ENCODE data around the gene VAT1L. TPM values are rescaled to one million over a fixed set of nuclear protein-coding genes. Genes with fewer than 3 reads are reported as not detected.

The VAT1L gene
- total and polyA plus RNA-seq, 10 donors, result 0.02 to 0.23 (median 0.10) TPM; not detected in 4

- no peak for TF ChIP-seq POLR2A (IDR thresholded peaks at IDR 0.05)
- no peak for TF ChIP-seq POLR2AphosphoS5 (IDR thresholded peaks at IDR 0.05)
- no peak for TF ChIP-seq CTCF (IDR thresholded peaks at IDR 0.05 in 8 of 11, conservative IDR thresholded peaks at IDR 0.05 in 3 of 11)
- H3K9me3 ChIP-seq, result no peaks in the 10 kb centered on the region
- H3K36me3 ChIP-seq, result no peaks in the 10 kb centered on the region
- WGBS, 5 donors, result 77 to 85% (median 80%) methylated on average over 6 to 8 of the region's 8 CpGs
- H3K4me3 ChIP-seq, result no peak overlapping the region
- H3K4me1 ChIP-seq, result no peaks in the 10 kb centered on the region
- DNase-seq, result no peak
- H3K27me3 ChIP-seq (replicated peaks in 1 of 7), result peaks cover 0 to 14% (median 0%) of the 10 kb centered on the region in 7 donors
- intact Hi-C loops (cut with DNase I; ENCODE audit: low total_unique reads), result no loop called here
- no peak overlapping the region for H3K27ac ChIP-seq
Measured at GRCh38 chr16:77850636-77851333, 62.4 kb downstream of the VAT1L start.

DNA sequence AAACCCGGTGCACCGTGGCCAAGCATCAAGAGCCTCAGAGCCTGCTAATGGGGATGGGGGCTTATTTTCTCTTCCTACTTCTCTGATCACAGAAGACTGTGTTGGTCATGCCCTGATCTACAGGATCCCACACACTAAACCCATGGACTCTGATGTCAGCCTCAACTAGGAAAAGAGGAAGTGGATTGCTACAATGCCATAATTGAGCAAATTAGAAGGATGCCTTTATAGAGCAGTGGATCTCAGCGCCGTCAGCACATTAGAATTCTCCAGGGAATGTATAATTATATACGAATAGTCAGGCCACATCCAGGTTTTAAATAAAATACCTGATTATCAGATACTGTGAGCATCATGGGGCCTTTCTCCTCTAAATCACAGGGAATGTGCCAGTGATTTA is 64.8 kb downstream of the VAT1L start:
- H3K9me3 ChIP-seq, result no peaks in the 10 kb centered on the region
- H3K4me3 ChIP-seq, result no peak overlapping the region
- H3K4me1 ChIP-seq, result no peaks in the 10 kb centered on the region
- WGBS, 5 donors, result 80 to 91% (median 88%) methylated on average over 4 to 5 of the region's 5 CpGs
- no peak for TF ChIP-seq POLR2A (IDR thresholded peaks at IDR 0.05)
- no peak for TF ChIP-seq CTCF (IDR thresholded peaks at IDR 0.05 in 8 of 11, conservative IDR thresholded peaks at IDR 0.05 in 3 of 11)
- no peak for TF ChIP-seq POLR2AphosphoS5 (IDR thresholded peaks at IDR 0.05)
- no peak overlapping the region for H3K27ac ChIP-seq
- H3K27me3 ChIP-seq (replicated peaks in 1 of 7), result peaks cover 0 to 18% (median 0%) of the 10 kb centered on the region in 7 donors
- intact Hi-C loops (cut with DNase I; ENCODE audit: low total_unique reads), result no loop called here
- no peaks in the 10 kb centered on the region for H3K36me3 ChIP-seq
- no peak for DNase-seq

DNA sequence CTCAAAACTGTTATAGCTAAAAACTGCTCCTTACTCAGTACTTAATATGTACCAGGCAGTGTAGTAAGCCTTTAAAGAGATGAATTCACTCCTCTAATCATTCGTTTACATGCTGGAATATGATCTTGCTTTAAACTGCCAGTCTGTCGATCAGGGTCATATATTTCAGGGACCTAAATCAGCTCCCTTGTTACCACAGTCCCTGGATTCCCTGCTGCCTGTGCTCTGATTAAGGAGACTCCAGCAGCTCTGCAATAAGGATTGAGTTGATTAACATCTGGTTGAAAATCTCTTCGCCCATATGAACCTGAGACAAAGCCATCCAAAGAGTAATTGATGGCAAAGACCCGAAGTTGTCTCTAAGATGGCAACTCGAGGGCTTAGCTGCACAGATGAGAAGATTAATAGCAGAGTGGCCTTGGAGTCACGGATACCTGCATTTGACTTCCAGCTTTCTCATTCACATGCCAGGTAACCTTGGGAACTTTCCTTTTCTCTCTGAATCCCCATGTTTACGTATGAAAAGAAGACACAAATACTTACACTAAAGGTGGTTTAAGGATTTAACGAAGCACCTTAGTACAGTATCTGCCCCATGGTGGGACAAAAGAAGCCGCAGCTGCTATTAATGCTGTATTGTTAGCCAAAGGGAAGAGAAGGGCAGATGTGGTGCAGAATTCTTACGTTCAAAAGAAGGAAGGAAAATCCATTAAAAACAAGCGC is 68.2 kb downstream of the VAT1L start:
- no peak overlapping the region for H3K27ac ChIP-seq
- H3K4me3 ChIP-seq, result no peak overlapping the region
- H3K9me3 ChIP-seq, result no peaks in the 10 kb centered on the region
- H3K27me3 ChIP-seq (replicated peaks in 1 of 7), result peaks cover 0 to 18% (median 0%) of the 10 kb centered on the region in 7 donors
- DNase-seq, result no peak
- H3K36me3 ChIP-seq, result no peaks in the 10 kb centered on the region
- 62 to 68% (median 66%) methylated on average over 11 of the region's 11 CpGs for WGBS, 5 donors
- TF ChIP-seq POLR2A (IDR thresholded peaks at IDR 0.05) (no peak), CTCF (IDR thresholded peaks at IDR 0.05 in 8 of 11, conservative IDR thresholded peaks at IDR 0.05 in 3 of 11) (no peak), POLR2AphosphoS5 (IDR thresholded peaks at IDR 0.05) (no peak)
- no peaks in the 10 kb centered on the region for H3K4me1 ChIP-seq
- intact Hi-C loops (cut with DNase I; ENCODE audit: low total_unique reads), result no loop called here

DNA sequence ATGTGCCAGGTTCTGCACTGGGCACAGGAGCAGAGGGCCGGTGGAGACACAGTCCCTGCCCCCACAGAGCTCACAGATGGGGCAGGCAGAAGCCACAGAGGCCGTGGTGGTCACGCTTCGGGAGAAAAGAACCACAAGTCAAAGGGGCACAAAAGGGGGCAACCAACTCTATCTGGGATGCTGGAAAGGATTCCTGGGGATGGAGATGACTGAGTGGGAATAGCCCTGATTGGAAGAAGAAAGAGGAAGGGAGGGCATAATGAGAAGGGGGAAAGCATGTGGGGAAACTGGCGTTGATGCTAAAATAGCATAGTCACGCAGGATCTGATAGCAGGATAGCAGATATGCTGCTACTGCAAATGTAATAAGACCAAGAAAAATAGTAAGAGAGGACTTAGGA is 69.7 kb downstream of the VAT1L start:
- intact Hi-C loops (cut with DNase I; ENCODE audit: low total_unique reads), result no loop called here
- TF ChIP-seq POLR2A (IDR thresholded peaks at IDR 0.05), result no peak
- TF ChIP-seq POLR2AphosphoS5 (IDR thresholded peaks at IDR 0.05), result no peak
- no peak for TF ChIP-seq CTCF (IDR thresholded peaks at IDR 0.05 in 8 of 11, conservative IDR thresholded peaks at IDR 0.05 in 3 of 11)
- no peaks in the 10 kb centered on the region for H3K9me3 ChIP-seq
- no peaks in the 10 kb centered on the region for H3K36me3 ChIP-seq
- no peak overlapping the region for H3K4me3 ChIP-seq
- H3K27me3 ChIP-seq (replicated peaks in 1 of 7), result peaks cover 0 to 12% (median 0%) of the 10 kb centered on the region in 7 donors
- H3K27ac ChIP-seq, result no peak overlapping the region
- no peak for DNase-seq
- H3K4me1 ChIP-seq, result no peaks in the 10 kb centered on the region
- 77 to 82% (median 80%) methylated on average over 6 of the region's 6 CpGs for WGBS, 5 donors

Data from spleen (tissue), 11 donors.